GM10248 (cell line): ENCODE data around the gene TAOK1.

Source experiments
- CTCF ChIA-PET: fragments of 300-600 bp; sonication (Branson Sonifier 250); formaldehyde crosslinking; extraction: SDS; loops from one replicate; lab custom pipeline; 2021; ENCODE audit warnings: antibody characterized with exemption; lab: Yijun Ruan, JAX
- POLR2A ChIA-PET: fragments of 350-650 bp; sonication (Branson Sonifier 250); formaldehyde crosslinking; extraction: SDS; loops from one replicate; lab custom pipeline; 2020; ENCODE audit warnings: antibody characterized with exemption; lab: Yijun Ruan, JAX
- DNase-seq: peaks from one replicate; pipeline ENCODE4 v3.0.0; 2012; ENCODE audit errors: extremely low spot score
- TF ChIP-seq, protein P1 (sequence below): IDR thresholded peaks from 2 replicates; pipeline ENCODE4 v1.5.1; 2012; ENCODE audit warnings: mild to moderate bottlenecking, low read depth; ENCODE audit errors: extremely low read depth, missing control alignments, control extremely low read depth

TAOK1 gene

GRCh38 chr17:29443041-29443739 lies 53.0 kb downstream of the TAOK1 start:
- POLR2A ChIA-PET = interaction anchor here (0.5 kb wide), 1 partner anchor 338 kb away, joined by 4 read pairs; no protein-coding TSS in a partner anchor
- CTCF ChIA-PET = no interaction called here
- TF ChIP-seq, protein P1, sequence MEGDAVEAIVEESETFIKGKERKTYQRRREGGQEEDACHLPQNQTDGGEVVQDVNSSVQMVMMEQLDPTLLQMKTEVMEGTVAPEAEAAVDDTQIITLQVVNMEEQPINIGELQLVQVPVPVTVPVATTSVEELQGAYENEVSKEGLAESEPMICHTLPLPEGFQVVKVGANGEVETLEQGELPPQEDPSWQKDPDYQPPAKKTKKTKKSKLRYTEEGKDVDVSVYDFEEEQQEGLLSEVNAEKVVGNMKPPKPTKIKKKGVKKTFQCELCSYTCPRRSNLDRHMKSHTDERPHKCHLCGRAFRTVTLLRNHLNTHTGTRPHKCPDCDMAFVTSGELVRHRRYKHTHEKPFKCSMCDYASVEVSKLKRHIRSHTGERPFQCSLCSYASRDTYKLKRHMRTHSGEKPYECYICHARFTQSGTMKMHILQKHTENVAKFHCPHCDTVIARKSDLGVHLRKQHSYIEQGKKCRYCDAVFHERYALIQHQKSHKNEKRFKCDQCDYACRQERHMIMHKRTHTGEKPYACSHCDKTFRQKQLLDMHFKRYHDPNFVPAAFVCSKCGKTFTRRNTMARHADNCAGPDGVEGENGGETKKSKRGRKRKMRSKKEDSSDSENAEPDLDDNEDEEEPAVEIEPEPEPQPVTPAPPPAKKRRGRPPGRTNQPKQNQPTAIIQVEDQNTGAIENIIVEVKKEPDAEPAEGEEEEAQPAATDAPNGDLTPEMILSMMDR = no peak
- DNase-seq = no peak

DNA sequence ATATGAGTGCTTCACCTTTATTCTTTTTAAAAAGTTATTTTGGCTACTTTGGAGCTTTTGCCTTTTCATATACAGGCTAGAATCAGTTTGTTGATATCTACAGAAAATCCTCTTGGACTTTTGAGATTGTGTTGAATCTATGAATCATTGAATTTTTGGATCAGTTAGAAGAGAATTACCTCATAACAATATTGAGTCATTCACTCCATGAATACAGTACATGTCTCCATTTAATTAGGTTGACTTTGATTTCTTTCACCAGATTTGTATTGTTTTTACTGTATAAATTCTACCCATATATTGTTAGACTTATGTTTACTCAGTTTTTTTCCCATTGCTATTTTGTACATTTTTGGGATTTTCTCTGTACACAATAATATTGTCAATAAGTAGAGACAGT lies 54.4 kb downstream of the TAOK1 start:
- ChIA-PET POLR2A (no interaction called here), CTCF (interaction anchor here (1.4 kb wide), 1 partner anchor 74 kb away, joined by 5 read pairs; no protein-coding TSS in a partner anchor)
- DNase-seq = no peak
- TF ChIP-seq, protein P1 = no peak

GRCh38 chr17:29445844-29446243 lies 55.7 kb downstream of the TAOK1 start:
- TF ChIP-seq, protein P1 = no peak
- ChIA-PET CTCF (interaction anchor here (1.2 kb wide), 1 partner anchor 12 kb away, joined by 4 read pairs; no protein-coding TSS in a partner anchor), POLR2A (no interaction called here)
- DNase-seq = no peak

- POLR2A ChIA-PET = no interaction called here
- CTCF ChIA-PET = interaction anchor here (1.1 to 2.0 kb wide), 4 partner anchors 9 to 80 kb away, joined by 3 to 8 read pairs (median 3); no protein-coding TSS in a partner anchor
- no peak for DNase-seq
Measured at GRCh38 chr17:29449865-29450671, 59.9 kb downstream of the TAOK1 start.

GRCh38 chr17:29451121-29451742 lies 61.1 kb downstream of the TAOK1 start:
- POLR2A ChIA-PET = no interaction called here

More at GRCh38 chr17:29449865-29450671, 59.9 kb downstream of the TAOK1 start:
- TF ChIP-seq, protein P1 = no peak

More at GRCh38 chr17:29451121-29451742, 61.1 kb downstream of the TAOK1 start:
- DNase-seq = no peak
- TF ChIP-seq, protein P1 = no peak
- CTCF ChIA-PET = interaction anchor here (1.1 to 1.5 kb wide), 2 partner anchors 14 to 81 kb away, joined by 3 read pairs; no protein-coding TSS in a partner anchor
